ENCODE results near the gene FOXO3. TPM values are rescaled to one million over a fixed set of nuclear protein-coding genes. Genes with fewer than 3 reads are reported as not detected.

Gene FOXO3
- total and polyA plus RNA-seq, 2 of the 8 experiments (the other 6 are each of a cell fraction or from before 2014, with no cell fraction given) = 13.1 to 19.3 TPM

GRCh38 chr6:108562503-108562993 is 1.8 kb downstream of the FOXO3 start (continued):
- TF ChIP-seq E2F6 (IDR thresholded peaks at IDR 0.05) (peak; percentile 89), CBX5 (IDR thresholded peaks at IDR 0.05; ENCODE audit: low read depth, low read length) (no peak), TBP (IDR thresholded peaks at IDR 0.05; ENCODE audit: low read depth, low read length) (peak; percentile 79), CHD1 (IDR thresholded peaks at IDR 0.05; ENCODE audit: low read depth, low read length) (no peak), ATF2 (IDR thresholded peaks at IDR 0.05; ENCODE audit: low read length) (peak; percentile 98), RNF2 (IDR thresholded peaks at IDR 0.05; ENCODE audit: borderline replicate concordance, low read depth, low read length, missing control alignments, poor library complexity, severe bottlenecking) (no peak), EP300 (IDR thresholded peaks at IDR 0.05; ENCODE audit: borderline replicate concordance in 1 of 2, low read depth in 2 of 2, low read length in 2 of 2) (peak in 1 of 2 experiments; percentile 68; a peak in 1 of 3 replicates), NANOG (IDR thresholded peaks at IDR 0.05; ENCODE audit: insufficient read depth, low read depth, low read length, poor library complexity, severe bottlenecking) (peak; percentile 69), CEBPB (IDR thresholded peaks at IDR 0.05; ENCODE audit: low read depth, low read length) (peak; percentile 90), BRCA1 (IDR thresholded peaks at IDR 0.05; ENCODE audit: low read depth, low read length) (no peak), PHF8 (conservative IDR thresholded peaks at IDR 0.05; ENCODE audit: low read depth, low read length) (peak; percentile 49; the same call in 1 of the 2 replicates), TAF1 (IDR thresholded peaks at IDR 0.05; ENCODE audit: low read depth, low read length) (peak; percentile 65), POLR2A (IDR thresholded peaks at IDR 0.05; ENCODE audit: control extremely low read depth in 1 of 2, low read depth in 2 of 2, low read length in 2 of 2) (peak; percentile 61 to 81), USF2 (IDR thresholded peaks at IDR 0.05; ENCODE audit: low read length) (peak; percentile 72), MAX (IDR thresholded peaks at IDR 0.05) (peak; percentile 96), CHD2 (IDR thresholded peaks at IDR 0.05; ENCODE audit: low read length) (peak; percentile 53; the same call in 1 of the 2 replicates), ASH2L (IDR thresholded peaks at IDR 0.05; ENCODE audit: low read length) (no peak), SP1 (IDR thresholded peaks at IDR 0.05; ENCODE audit: low read depth, low read length) (peak; percentile 72), YY1 (IDR thresholded peaks at IDR 0.05; ENCODE audit: low read depth, low read length) (0 out of 2 replicates have a peak, but pooled peaks have one; percentile 69), TCF12 (IDR thresholded peaks at IDR 0.05; ENCODE audit: low read depth, low read length) (peak; percentile 77; the same call in 1 of the 2 replicates), HDAC6 (IDR thresholded peaks at IDR 0.05; ENCODE audit: low read depth, low read length) (no peak), SIX5 (IDR thresholded peaks at IDR 0.05; ENCODE audit: low read depth, low read length) (no peak)
